Trophoblast cell (in vitro differentiated cells and primary cell): ENCODE results near the gene SLAMF6. TPM values are rescaled to one million over a fixed set of nuclear protein-coding genes. Genes with fewer than 3 reads are reported as not detected.

ENCODE experiments used
- DNase-seq, 2 donors: peaks; one replicate each; pipeline ENCODE4 v3.0.0-alpha.2; 2016
- H2AFZ ChIP-seq: 2 replicates; pipeline ENCODE4 v1.6.1; 2013; ENCODE audit warnings: low read length, moderate library complexity, mild to moderate bottlenecking; ENCODE audit not compliant: insufficient read depth, poor library complexity
- H2AK5ac ChIP-seq: 2 replicates; pipeline ENCODE4 v1.6.1; 2013; ENCODE audit warnings: mild to moderate bottlenecking, low read length
- H2BK120ac ChIP-seq: 2 replicates; pipeline ENCODE4 v1.6.1; 2013; ENCODE audit warnings: low read length, mild to moderate bottlenecking, moderate library complexity; ENCODE audit not compliant: insufficient read depth, poor library complexity
- H2BK12ac ChIP-seq: 2 replicates; pipeline ENCODE4 v1.6.1; 2013; ENCODE audit warnings: mild to moderate bottlenecking, low read length, moderate library complexity
- H2BK5ac ChIP-seq: 2 replicates; pipeline ENCODE4 v1.6.1; 2013; ENCODE audit warnings: low read length, low read depth, moderate library complexity, mild to moderate bottlenecking; ENCODE audit not compliant: poor library complexity
- H3K14ac ChIP-seq: 2 replicates; pipeline ENCODE4 v1.6.1; 2013; ENCODE audit warnings: mild to moderate bottlenecking, low read length
- H3K18ac ChIP-seq: 2 replicates; pipeline ENCODE4 v1.6.1; 2013; ENCODE audit warnings: mild to moderate bottlenecking, low read length
- H3K23ac ChIP-seq: 2 replicates; pipeline ENCODE4 v1.6.1; 2013; ENCODE audit warnings: low read length
- H3K27ac ChIP-seq: 2 replicates; pipeline ENCODE4 v1.5.1; 2013; ENCODE audit warnings: low read depth, mild to moderate bottlenecking, inconsistent platforms, low read length, moderate library complexity
- H3K27me3 ChIP-seq: 2 replicates; pipeline ENCODE4 v1.6.1; 2013; ENCODE audit warnings: inconsistent platforms, mild to moderate bottlenecking, low read length, moderate library complexity; ENCODE audit not compliant: insufficient read depth
- H3K36me3 ChIP-seq, 2 experiments: 1 replicate in 1 of 2; 2 replicates in 1 of 2; pipeline ENCODE4 v1.6.1; 2013; ENCODE audit warnings: low read length in 2 of 2, mild to moderate bottlenecking in 2 of 2, moderate library complexity in 1 of 2; ENCODE audit not compliant: insufficient read depth in 2 of 2, control insufficient read depth in 1 of 2
- H3K4ac ChIP-seq: 2 replicates; pipeline ENCODE4 v1.6.1; 2013; ENCODE audit warnings: low read depth, mild to moderate bottlenecking, low read length, moderate library complexity
- H3K4me1 ChIP-seq, 2 experiments: 1 replicate in 1 of 2; 2 replicates in 1 of 2; pipeline ENCODE4 v1.6.1; 2013; ENCODE audit warnings: low read length in 2 of 2, mild to moderate bottlenecking in 2 of 2, moderate library complexity in 1 of 2; ENCODE audit not compliant: insufficient read depth in 2 of 2, control insufficient read depth in 1 of 2
- H3K4me2 ChIP-seq: 2 replicates; pipeline ENCODE4 v1.6.1; 2013; ENCODE audit warnings: inconsistent platforms, mild to moderate bottlenecking, low read length, moderate library complexity
- H3K4me3 ChIP-seq: 2 replicates; pipeline ENCODE4 v1.5.1; 2013; ENCODE audit warnings: mild to moderate bottlenecking, low read depth, low read length, inconsistent platforms
- H3K79me1 ChIP-seq: one replicate; pipeline ENCODE4 v1.6.1; 2013; ENCODE audit warnings: low read length
- H3K79me2 ChIP-seq: 2 replicates; pipeline ENCODE4 v1.6.1; 2013; ENCODE audit warnings: low read length, mild to moderate bottlenecking; ENCODE audit not compliant: control insufficient read depth, insufficient read depth, poor library complexity
- H3K9ac ChIP-seq: 2 replicates; pipeline ENCODE4 v1.6.1; 2013; ENCODE audit warnings: mild to moderate bottlenecking, low read length
- H3K9me3 ChIP-seq: 2 replicates; pipeline ENCODE4 v1.6.1; 2013; ENCODE audit warnings: low read depth, mild to moderate bottlenecking, control low read depth, inconsistent platforms, low read length; ENCODE audit not compliant: insufficient read depth
- H4K12ac ChIP-seq: 2 replicates; pipeline ENCODE4 v1.6.1; 2013; ENCODE audit warnings: low read depth, mild to moderate bottlenecking, low read length, moderate library complexity
- H4K8ac ChIP-seq: 2 replicates; pipeline ENCODE4 v1.6.1; 2013; ENCODE audit warnings: low read depth, mild to moderate bottlenecking, low read length, moderate library complexity
- H4K91ac ChIP-seq: one replicate; pipeline ENCODE4 v1.6.1; 2013; ENCODE audit warnings: low read depth, mild to moderate bottlenecking, low read length, moderate library complexity
- WGBS: extraction: QIAGEN DNeasy Blood & Tissue Kit; methylation state at CpG from one replicate; pipeline ENCODE4 v1.1.7; 2013; ENCODE audit warnings: missing lambda C conversion rate; ENCODE audit not compliant: insufficient read length, insufficient coverage; ENCODE audit errors: extremely low coverage; 5-methylcytosine and 5-hydroxymethylcytosine counted together
- polyA plus RNA-seq: library from polyadenylated mRNA; stranded (reverse); fragments of 200-250 nt; gene quantifications from 2 replicates; pipeline ENCODE4 v1.2.3, GENCODE V29; 2013

Gene SLAMF6
- not detected in 2 replicates for polyA plus RNA-seq

DNA sequence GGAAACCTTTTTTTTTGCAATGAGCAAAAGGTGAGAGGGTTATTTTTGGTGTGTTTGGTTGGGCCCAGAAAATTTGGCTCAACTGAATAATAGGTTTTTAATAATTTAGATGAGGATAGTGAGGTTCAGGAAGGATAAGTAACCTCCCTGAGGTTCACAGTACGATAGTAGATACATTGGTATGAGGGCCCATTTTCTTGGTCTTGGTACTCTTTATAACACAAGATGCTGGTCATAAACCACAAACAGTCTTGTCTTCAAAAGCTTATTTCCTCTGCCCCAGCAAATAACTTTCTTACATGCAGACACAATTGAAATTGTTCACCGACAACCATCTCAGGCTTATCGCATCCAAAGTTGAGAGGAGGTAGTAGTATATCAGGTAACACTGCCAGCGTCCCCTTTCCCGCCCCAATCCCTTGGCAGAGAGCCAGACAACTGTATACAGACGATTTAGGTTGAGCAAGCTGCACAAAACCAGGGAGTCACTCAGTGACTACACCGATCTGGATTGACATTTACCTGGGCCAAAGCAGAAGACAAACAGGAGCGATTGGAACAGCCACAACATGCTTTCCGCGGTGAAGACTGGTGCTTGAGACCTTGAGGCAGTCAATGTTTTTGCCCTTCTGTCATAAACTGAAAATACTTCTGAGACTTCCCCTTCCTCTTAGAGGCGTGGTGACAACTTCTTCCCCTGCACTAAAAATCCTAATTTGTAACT lies at the start of gene SLAMF6:
Gene SLAMF6 (minus strand): TSS at position 634 of the 724 bp plus-strand sequence. CDS start 63 bp downstream, at position 571.
- Histone ChIP-seq H3K79me1 (no peaks in the 10 kb centered on the region), H4K12ac (no peak within 1 kb of the TSS), H3K79me2 (no peaks in the 10 kb centered on the region), H2BK5ac (no peak within 1 kb of the TSS), H3K4ac (no peak within 1 kb of the TSS), H3K27ac (no peak within 1 kb of the TSS), H4K8ac (no peak within 1 kb of the TSS), H3K4me1 (no peaks in the 10 kb centered on the region), H2AFZ (no peak within 1 kb of the TSS), H3K9me3 (no peaks in the 10 kb centered on the region), H2BK120ac (no peak within 1 kb of the TSS), H3K36me3 (no peaks in the 10 kb centered on the region), H3K23ac (no peak within 1 kb of the TSS), H3K27me3 (no peaks in the 10 kb centered on the region), H3K18ac (no peak within 1 kb of the TSS), H3K4me2 (no peak within 1 kb of the TSS), H2BK12ac (no peak within 1 kb of the TSS), H3K9ac (no peak within 1 kb of the TSS), H3K14ac (no peak within 1 kb of the TSS), H3K4me3 (no peak within 1 kb of the TSS), H4K91ac (no peak within 1 kb of the TSS), H2AK5ac (no peak within 1 kb of the TSS)
- DNase-seq = no peak
- no CpG with 5 or more reads among the region's 11 CpGs for WGBS

DNA sequence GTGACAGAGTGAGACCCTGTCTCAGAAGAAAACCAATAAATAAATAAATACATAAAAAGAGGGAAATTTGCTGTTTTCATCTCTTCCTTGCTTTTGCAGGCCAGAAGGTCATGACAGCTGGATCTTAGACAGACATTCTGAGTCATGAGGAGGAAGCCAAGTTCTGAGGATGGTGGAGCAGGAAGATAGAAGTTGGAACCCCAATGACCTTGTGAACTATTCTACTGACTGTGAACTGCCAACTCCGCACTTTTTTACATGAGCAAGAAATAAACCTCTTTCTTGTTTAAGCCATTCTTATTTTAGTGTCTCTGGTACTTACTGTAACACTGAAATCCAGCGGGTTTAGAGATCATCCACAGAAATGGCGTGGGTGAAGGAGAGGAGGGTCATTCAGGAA lies 47.8 kb upstream of the SLAMF6 start:
- H3K9me3 ChIP-seq = no peaks in the 10 kb centered on the region
- no peak overlapping the region for H3K14ac ChIP-seq
- no CpG with 5 or more reads among the region's 3 CpGs for WGBS
- no peak overlapping the region for H2AK5ac ChIP-seq
- H3K18ac ChIP-seq = no peak overlapping the region
- no peaks in the 10 kb centered on the region for H3K79me2 ChIP-seq
- no peaks in the 10 kb centered on the region for H3K27me3 ChIP-seq
- DNase-seq = no peak
- no peak overlapping the region for H2BK5ac ChIP-seq
- H3K4me2 ChIP-seq = no peak overlapping the region
- H2BK120ac ChIP-seq = no peak overlapping the region
- H3K23ac ChIP-seq = no peak overlapping the region
- no peak overlapping the region for H2BK12ac ChIP-seq
- H2AFZ ChIP-seq = no peak overlapping the region
- H3K79me1 ChIP-seq = no peaks in the 10 kb centered on the region
- H3K27ac ChIP-seq = no peak overlapping the region
- no peak overlapping the region for H3K4ac ChIP-seq
- no peaks in the 10 kb centered on the region for H3K4me1 ChIP-seq
- H3K4me3 ChIP-seq = no peak overlapping the region
- no peak overlapping the region for H4K12ac ChIP-seq
- no peaks in the 10 kb centered on the region for H3K36me3 ChIP-seq
- no peak overlapping the region for H4K8ac ChIP-seq
- H4K91ac ChIP-seq = no peak overlapping the region
- no peak overlapping the region for H3K9ac ChIP-seq

DNA sequence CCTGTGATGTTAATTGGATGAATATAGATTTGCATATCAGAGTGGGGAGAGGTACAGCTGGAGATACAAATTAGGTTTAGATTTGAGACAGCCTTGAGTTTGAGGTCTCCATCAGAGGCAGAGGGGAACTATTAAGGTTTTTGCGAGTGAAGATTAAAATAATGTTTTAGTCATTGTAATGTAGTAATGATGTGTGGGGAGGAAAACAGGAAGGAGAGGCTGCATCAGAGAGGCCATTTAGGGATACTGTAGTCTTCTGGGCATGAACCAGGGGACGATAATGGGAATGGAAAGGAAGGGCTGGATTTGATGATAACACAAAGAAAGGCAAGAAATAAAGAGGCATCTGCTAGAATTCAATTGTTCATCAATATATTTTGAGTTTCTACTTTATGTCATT lies 46.8 kb upstream of the SLAMF6 start:
- H3K14ac ChIP-seq = no peak overlapping the region
- H4K8ac ChIP-seq = no peak overlapping the region
- H4K12ac ChIP-seq = no peak overlapping the region
- no peak overlapping the region for H3K4ac ChIP-seq
- H3K4me3 ChIP-seq = no peak overlapping the region
- H3K4me2 ChIP-seq = no peak overlapping the region
- WGBS = 100% methylated on average over 1 of the region's 2 CpGs
- H3K79me1 ChIP-seq = no peaks in the 10 kb centered on the region
- no peak overlapping the region for H3K9ac ChIP-seq
- no peaks in the 10 kb centered on the region for H3K36me3 ChIP-seq
- H2BK12ac ChIP-seq = no peak overlapping the region
- no peak overlapping the region for H3K23ac ChIP-seq
- no peak for DNase-seq
- H2BK120ac ChIP-seq = no peak overlapping the region
- H2AFZ ChIP-seq = no peak overlapping the region
- H3K27me3 ChIP-seq = no peaks in the 10 kb centered on the region
- no peak overlapping the region for H3K18ac ChIP-seq
- no peaks in the 10 kb centered on the region for H3K4me1 ChIP-seq
- H4K91ac ChIP-seq = no peak overlapping the region
- no peaks in the 10 kb centered on the region for H3K9me3 ChIP-seq
- H3K27ac ChIP-seq = no peak overlapping the region
- H3K79me2 ChIP-seq = no peaks in the 10 kb centered on the region
- no peak overlapping the region for H2AK5ac ChIP-seq
- no peak overlapping the region for H2BK5ac ChIP-seq

DNA sequence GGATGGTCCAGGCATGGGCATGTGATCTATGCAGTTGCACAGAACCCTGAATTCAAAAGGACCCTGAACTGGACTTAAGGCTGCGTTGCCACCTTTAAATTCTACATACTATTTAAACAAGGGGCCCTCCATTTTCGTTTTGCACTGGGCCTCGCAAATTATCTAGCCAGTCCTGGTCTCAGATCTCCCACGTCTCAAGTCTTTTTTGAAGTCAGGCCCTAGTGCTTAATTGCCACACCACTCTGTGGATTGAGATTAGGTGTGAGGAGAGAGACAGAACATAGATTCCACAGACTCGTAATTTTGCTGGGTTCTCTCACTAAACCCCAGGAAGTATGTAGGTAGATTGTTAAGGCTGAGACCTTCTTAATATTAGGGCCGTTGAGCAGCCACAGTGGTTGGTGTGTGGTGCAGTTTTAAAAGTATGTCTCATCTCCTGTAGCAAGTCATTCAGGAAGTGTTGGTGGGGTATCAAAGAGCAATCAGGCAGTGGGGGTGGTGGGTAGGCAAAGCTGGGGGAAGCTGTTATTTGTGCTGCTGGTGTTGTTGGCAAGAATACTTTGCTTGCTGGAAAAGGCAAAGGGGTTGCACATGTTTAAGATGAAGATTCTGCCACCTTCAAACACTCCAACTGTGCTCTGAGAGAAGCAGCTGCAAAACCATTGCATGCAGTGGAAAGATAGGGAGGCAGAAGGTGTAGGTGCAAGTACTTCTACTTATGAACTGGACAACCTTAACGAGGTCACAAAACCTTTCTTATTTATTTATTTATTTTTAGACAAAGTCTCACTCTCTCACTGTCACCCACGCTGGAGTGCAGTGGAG lies 45.0 kb upstream of the SLAMF6 start:
- H3K9me3 ChIP-seq = no peaks in the 10 kb centered on the region
- no peaks in the 10 kb centered on the region for H3K4me1 ChIP-seq
- H2BK5ac ChIP-seq = no peak overlapping the region
- no peaks in the 10 kb centered on the region for H3K27me3 ChIP-seq
- no peaks in the 10 kb centered on the region for H3K79me1 ChIP-seq
- no peak overlapping the region for H3K18ac ChIP-seq
- no peak for DNase-seq
- no peak overlapping the region for H3K9ac ChIP-seq
- no peaks in the 10 kb centered on the region for H3K36me3 ChIP-seq
- no peak overlapping the region for H3K23ac ChIP-seq
- no peak overlapping the region for H3K4me3 ChIP-seq
- H2BK120ac ChIP-seq = no peak overlapping the region
- H4K12ac ChIP-seq = no peak overlapping the region
- no peak overlapping the region for H2AFZ ChIP-seq
- no peak overlapping the region for H2AK5ac ChIP-seq
- H4K8ac ChIP-seq = no peak overlapping the region
- H3K4me2 ChIP-seq = no peak overlapping the region
- H3K14ac ChIP-seq = no peak overlapping the region
- no peak overlapping the region for H3K4ac ChIP-seq
- no peaks in the 10 kb centered on the region for H3K79me2 ChIP-seq
- no peak overlapping the region for H2BK12ac ChIP-seq
- no CpG with 5 or more reads among the region's 8 CpGs for WGBS
- H4K91ac ChIP-seq = no peak overlapping the region
- no peak overlapping the region for H3K27ac ChIP-seq
